K562 (cell line): ENCODE data around the gene SET. TPM values are rescaled to one million over a fixed set of nuclear protein-coding genes. Genes with fewer than 3 reads are reported as not detected.

Source experiments
- ARID2 ChIP-seq: fragments of 450-650 bp; IDR thresholded peaks from 2 replicates; pipeline ENCODE4 v1.6.1; 2017; ENCODE audit warnings: antibody characterized with exemption, mild to moderate bottlenecking
- CBX3 ChIP-seq, 2 experiments: IDR thresholded peaks; 1 replicate in 1 of 2; 2 replicates in 1 of 2; pipeline ENCODE4 v1.6.1; 2012; ENCODE audit warnings: inconsistent platforms in 2 of 2, low read length in 2 of 2, borderline replicate concordance in 1 of 2, control low read depth in 1 of 2
- ELF4 ChIP-seq: fragments of 450-650 bp; formaldehyde crosslinking; IDR thresholded peaks from 2 replicates; pipeline ENCODE4 v1.4.0; 2022; ENCODE audit warnings: missing genetic modification characterization
- GABPA ChIP-seq: fragments of 200-800 bp; sonication (Bioruptor generic); conservative IDR thresholded peaks from 2 replicates; pipeline ENCODE4 v1.6.1; 2016; ENCODE audit warnings: low read depth, missing genetic modification characterization, missing compliant biosample characterization
- HDAC3 ChIP-seq: fragments of 450-650 bp; IDR thresholded peaks from 2 replicates; pipeline ENCODE4 v1.6.1; 2018; ENCODE audit warnings: borderline replicate concordance, mild to moderate bottlenecking, moderate library complexity; ENCODE audit not compliant: partially characterized antibody
- IFI16 ChIP-seq: fragments of 250-450 bp; sonication (Bioruptor Pico); IDR thresholded peaks from 2 replicates; pipeline ENCODE4 v2.1.2; 2022; ENCODE audit warnings: mild to moderate bottlenecking, inconsistent platforms
- MXI1 ChIP-seq: IDR thresholded peaks from 2 replicates; pipeline ENCODE4 v1.6.1; 2011; ENCODE audit warnings: low read depth, mild to moderate bottlenecking, improper control_type of control experiment, low read length
- NCOA1 ChIP-seq: fragments of 450-650 bp; IDR thresholded peaks from 2 replicates; pipeline ENCODE4 v1.6.1; 2016; ENCODE audit warnings: low read depth
- NONO ChIP-seq, 2 experiments: fragments of 200-400 bp in 1 of 2; fragments of 450-650 bp in 1 of 2; formaldehyde crosslinking in 1 of 2; IDR thresholded peaks; 2 replicates each; pipeline ENCODE4 v1.6.1; 2017; ENCODE audit warnings: low read depth in 2 of 2, mild to moderate bottlenecking in 2 of 2, moderate library complexity in 2 of 2, low read length in 1 of 2
- POLR2AphosphoS2 ChIP-seq: IDR thresholded peaks from 2 replicates; pipeline ENCODE4 v1.6.1; 2012; ENCODE audit warnings: low read length, improper control_type of control experiment
- POLR2B ChIP-seq: fragments of 450-650 bp; IDR thresholded peaks from 2 replicates; pipeline ENCODE4 v1.6.1; 2018; ENCODE audit warnings: low read depth; ENCODE audit not compliant: partially characterized antibody
- PTTG1 ChIP-seq: fragments of 450-650 bp; IDR thresholded peaks from 2 replicates; pipeline ENCODE4 v1.6.1; 2016; ENCODE audit warnings: low read depth, mild to moderate bottlenecking, missing genetic modification characterization, missing compliant biosample characterization
- RFX5 ChIP-seq: IDR thresholded peaks from 2 replicates; pipeline ENCODE4 v1.6.1; 2011; ENCODE audit warnings: low read depth, mild to moderate bottlenecking, improper control_type of control experiment, low read length
- SMAD4 ChIP-seq: fragments of 250-450 bp; sonication (Bioruptor Pico); conservative IDR thresholded peaks from 2 replicates; pipeline ENCODE4 v1.8.0; 2021; ENCODE audit warnings: inconsistent platforms, mild to moderate bottlenecking, moderate library complexity
- SNRNP70 ChIP-seq: fragments of 200-400 bp; formaldehyde crosslinking; optimal IDR thresholded peaks from 2 replicates; pipeline ENCODE3; 2017; ENCODE audit warnings: low read depth, low read length
- SRSF3 ChIP-seq: fragments of 200-400 bp; formaldehyde crosslinking; IDR thresholded peaks from 2 replicates; pipeline ENCODE4 v1.6.1; 2016; ENCODE audit warnings: mild to moderate bottlenecking, low read length, moderate library complexity; ENCODE audit not compliant: insufficient read depth
- STAG1 ChIP-seq: sonication (generic); formaldehyde crosslinking; IDR thresholded peaks from 2 replicates; pipeline ENCODE4 v1.5.0; 2020; ENCODE audit warnings: missing genetic modification reagents, borderline replicate concordance
- TGIF2 ChIP-seq: sonication (generic); formaldehyde crosslinking; IDR thresholded peaks from 2 replicates; pipeline ENCODE4 v1.8.1; 2022; ENCODE audit warnings: mild to moderate bottlenecking, missing genetic modification reagents, moderate library complexity
- ZBTB8A ChIP-seq: fragments of 450-650 bp; IDR thresholded peaks from 2 replicates; pipeline ENCODE4 v1.6.1; 2018; ENCODE audit warnings: mild to moderate bottlenecking, moderate library complexity; ENCODE audit not compliant: partially characterized antibody
- ZNF134 ChIP-seq: fragments of 250-450 bp; sonication (Bioruptor Pico); conservative IDR thresholded peaks from 2 replicates; pipeline ENCODE4 v1.4.0; 2020
- ZNF165 ChIP-seq: fragments of 250-450 bp; sonication (Bioruptor Pico); IDR thresholded peaks from 2 replicates; pipeline ENCODE4 v1.4.0; 2020; ENCODE audit warnings: borderline replicate concordance
- ZNF174 ChIP-seq: fragments of 250-450 bp; sonication (Bioruptor Pico); IDR thresholded peaks from 2 replicates; pipeline ENCODE4 v1.4.0; 2020; ENCODE audit warnings: mild to moderate bottlenecking
- ZNF3 ChIP-seq: fragments of 250-450 bp; sonication (Bioruptor Pico); IDR thresholded peaks from 2 replicates; pipeline ENCODE4 v1.5.0; 2021; ENCODE audit warnings: mild to moderate bottlenecking, moderate library complexity
- ZNF778 ChIP-seq: fragments of 450-650 bp; formaldehyde crosslinking; IDR thresholded peaks from 2 replicates; pipeline ENCODE4 v1.4.0; 2020; ENCODE audit warnings: mild to moderate bottlenecking, moderate library complexity
- polyA plus RNA-seq, 8 experiments: library from polyadenylated mRNA; depleted of rRNA in 4 of 8; stranded (reverse) in 5 of 8; unstranded in 3 of 8; fragments of >200 nt; fragmentation: Nextera tagmentation in 2 of 8; fragmentation: Illumina TruSeq in 1 of 8; extraction: Ambion mirVana in 2 of 8; extraction: Trizol in 1 of 8; gene quantifications; 2 replicates each; pipeline versions ENCODE4 v1.2.1 to v1.2.3, GENCODE V29; 2011 to 2014; ENCODE audit warnings: inconsistent platforms in 1 of 8, missing spikeins in 1 of 8
- total RNA-seq, 7 experiments: library from RNA; depleted of rRNA in 6 of 7; stranded (reverse); fragments of >200 nt in 6 of 7; fragmentation: Illumina TruSeq in 2 of 7; extraction: Trizol in 2 of 7; gene quantifications; 2 replicates each; pipeline versions ENCODE4 v1.2.1 to v1.2.3, GENCODE V29; 2011 to 2021; ENCODE audit warnings: low replicate concordance in 1 of 7
- TF ChIP-seq, protein P1 (sequence below): fragments of 450-650 bp; IDR thresholded peaks from 2 replicates; pipeline ENCODE4 v1.6.1; 2017; ENCODE audit warnings: antibody characterized with exemption
- TF ChIP-seq, protein P2 (sequence below): fragments of 450-650 bp; formaldehyde crosslinking; IDR thresholded peaks from 2 replicates; pipeline ENCODE4 v1.4.0; 2022; ENCODE audit warnings: mild to moderate bottlenecking, moderate library complexity
- TF ChIP-seq, protein P3 (sequence below): fragments of 250-450 bp; sonication (Bioruptor Pico); IDR thresholded peaks from 2 replicates; pipeline ENCODE4 v1.8.0; 2021; ENCODE audit warnings: borderline replicate concordance, mild to moderate bottlenecking, moderate library complexity; ENCODE audit not compliant: poor library complexity, severe bottlenecking

Gene SET
- total and polyA plus RNA-seq, 9 of the 15 experiments (the other 6 are each of a cell fraction or from before 2014, with no cell fraction given): 404 to 1,447 (median 907) TPM

DNA sequence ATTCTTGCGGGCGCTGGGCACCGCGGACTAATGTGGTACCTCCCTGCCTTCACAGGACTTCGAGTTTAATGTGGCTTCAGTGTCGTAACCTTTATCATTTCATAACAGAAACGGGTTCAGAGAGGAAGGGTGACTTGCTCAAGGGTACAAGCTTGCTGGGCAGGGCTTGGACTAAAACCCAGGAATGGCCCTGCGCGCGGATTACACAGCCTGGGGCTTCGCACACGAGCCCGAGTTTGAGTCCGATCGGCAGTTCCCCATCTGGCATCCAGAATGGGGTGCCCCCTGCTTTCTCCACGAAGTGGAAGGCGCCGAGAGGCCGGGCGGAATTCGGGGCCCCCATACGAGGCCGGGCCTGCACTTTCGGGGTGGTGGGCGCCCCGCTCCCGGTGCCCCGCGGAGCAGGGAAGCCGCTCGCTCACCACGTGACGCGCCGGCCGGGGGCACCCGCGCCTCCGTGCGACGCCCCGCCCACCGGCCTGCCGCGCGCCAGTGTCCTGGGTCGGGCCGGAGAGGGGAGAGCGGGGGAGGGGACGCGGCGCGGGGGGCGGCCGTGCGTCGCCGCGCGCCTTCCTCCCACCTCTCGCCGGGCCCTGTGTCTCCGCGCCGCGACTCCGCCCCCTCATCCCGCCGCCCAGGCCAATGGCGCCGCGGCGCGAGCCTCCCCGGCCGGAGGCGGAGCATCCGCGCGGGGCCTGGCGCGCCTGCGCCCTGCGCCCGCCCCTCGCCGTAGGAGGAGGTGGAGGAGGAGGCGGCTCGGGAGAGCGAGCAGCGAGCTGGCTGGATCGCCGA, at the start of gene SET (continued):
- TF ChIP-seq MXI1 (no peak), CBX3 (IDR thresholded peaks at IDR 0.05; ENCODE audit: borderline replicate concordance in 1 of 2, low read length in 2 of 2) (peak in 1 of 2 experiments; percentile 82; a peak in 1 of 3 replicates), ELF4 (CRISPR knock-in tag) (no peak), ZNF778 (no peak), POLR2B (peak; percentile 51), ZNF3 (CRISPR knock-in tag) (no peak), NCOA1 (no peak), SRSF3 (no peak), SNRNP70 (no peak), ARID2 (no peak), ZBTB8A (no peak), PTTG1 (no peak), RFX5 (no peak), NONO (IDR thresholded peaks at IDR 0.05; ENCODE audit: low read depth in 2 of 2, low read length in 1 of 2) (no peak), HDAC3 (no peak), SMAD4 (CRISPR knock-in tag) (peak; percentile 96), GABPA (tag) (no peak), ZNF134 (peak; percentile 58; the same call in 1 of the 2 replicates), POLR2AphosphoS2 (no peak), STAG1 (CRISPR knock-in tag) (no peak; the same call in 1 of the 2 replicates), IFI16 (CRISPR knock-in tag) (no peak), ZNF165 (CRISPR knock-in tag) (peak; percentile 86; the same call in 1 of the 2 replicates), ZNF174 (CRISPR knock-in tag) (no peak), TGIF2 (CRISPR knock-in tag) (no peak)
- TF ChIP-seq, protein P1, sequence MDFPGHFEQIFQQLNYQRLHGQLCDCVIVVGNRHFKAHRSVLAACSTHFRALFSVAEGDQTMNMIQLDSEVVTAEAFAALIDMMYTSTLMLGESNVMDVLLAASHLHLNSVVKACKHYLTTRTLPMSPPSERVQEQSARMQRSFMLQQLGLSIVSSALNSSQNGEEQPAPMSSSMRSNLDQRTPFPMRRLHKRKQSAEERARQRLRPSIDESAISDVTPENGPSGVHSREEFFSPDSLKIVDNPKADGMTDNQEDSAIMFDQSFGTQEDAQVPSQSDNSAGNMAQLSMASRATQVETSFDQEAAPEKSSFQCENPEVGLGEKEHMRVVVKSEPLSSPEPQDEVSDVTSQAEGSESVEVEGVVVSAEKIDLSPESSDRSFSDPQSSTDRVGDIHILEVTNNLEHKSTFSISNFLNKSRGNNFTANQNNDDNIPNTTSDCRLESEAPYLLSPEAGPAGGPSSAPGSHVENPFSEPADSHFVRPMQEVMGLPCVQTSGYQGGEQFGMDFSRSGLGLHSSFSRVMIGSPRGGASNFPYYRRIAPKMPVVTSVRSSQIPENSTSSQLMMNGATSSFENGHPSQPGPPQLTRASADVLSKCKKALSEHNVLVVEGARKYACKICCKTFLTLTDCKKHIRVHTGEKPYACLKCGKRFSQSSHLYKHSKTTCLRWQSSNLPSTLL: no peak
- TF ChIP-seq, protein P2, sequence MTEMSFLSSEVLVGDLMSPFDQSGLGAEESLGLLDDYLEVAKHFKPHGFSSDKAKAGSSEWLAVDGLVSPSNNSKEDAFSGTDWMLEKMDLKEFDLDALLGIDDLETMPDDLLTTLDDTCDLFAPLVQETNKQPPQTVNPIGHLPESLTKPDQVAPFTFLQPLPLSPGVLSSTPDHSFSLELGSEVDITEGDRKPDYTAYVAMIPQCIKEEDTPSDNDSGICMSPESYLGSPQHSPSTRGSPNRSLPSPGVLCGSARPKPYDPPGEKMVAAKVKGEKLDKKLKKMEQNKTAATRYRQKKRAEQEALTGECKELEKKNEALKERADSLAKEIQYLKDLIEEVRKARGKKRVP (CRISPR knock-in tag): peak; percentile 64; the same call in 1 of the 2 replicates
- TF ChIP-seq, protein P3, sequence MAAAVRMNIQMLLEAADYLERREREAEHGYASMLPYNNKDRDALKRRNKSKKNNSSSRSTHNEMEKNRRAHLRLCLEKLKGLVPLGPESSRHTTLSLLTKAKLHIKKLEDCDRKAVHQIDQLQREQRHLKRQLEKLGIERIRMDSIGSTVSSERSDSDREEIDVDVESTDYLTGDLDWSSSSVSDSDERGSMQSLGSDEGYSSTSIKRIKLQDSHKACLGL: peak; percentile 43
